GM18873 (cell line): ENCODE data around the gene SPINK1.
"Not testable (repeated sequence)": the region's sequence is repeated elsewhere in the genome, so short reads cannot be mapped to it uniquely, and the experiment has no call there.

ENCODE experiments used
- ATAC-seq: cut with Tn5 transposase; IDR thresholded peaks from one replicate; pipeline ENCODE4 v1.9.1; 2021; ENCODE audit warnings: mild to moderate bottlenecking, moderate library complexity, moderate number of reproducible peaks; ENCODE audit not compliant: unreplicated experiment, low FRiP score

SPINK1 gene

DNA sequence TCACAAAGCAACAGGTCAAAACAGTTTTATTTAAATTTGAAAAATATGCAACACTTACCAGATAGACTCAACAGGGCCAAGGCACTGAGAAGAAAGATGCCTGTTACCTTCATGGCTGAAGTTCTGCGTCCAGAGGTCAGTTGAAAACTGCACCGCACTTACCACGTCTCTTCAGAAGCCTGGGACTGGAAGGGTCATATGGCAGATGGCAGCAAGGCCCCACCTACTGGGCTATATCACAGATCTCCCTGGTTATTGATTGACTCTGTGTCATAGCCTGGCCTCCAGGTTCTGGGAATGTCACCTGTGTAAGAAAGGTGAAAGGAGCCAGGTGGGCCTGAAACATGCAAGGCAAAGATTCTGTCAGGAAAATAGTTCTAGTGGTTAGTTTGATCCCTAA, at the start of gene SPINK1:
TSS of gene SPINK1 (minus strand) at position 207 of the 400 bp plus-strand sequence. CDS start at position 113, 94 bp downstream.
- ATAC-seq, result no peak

DNA sequence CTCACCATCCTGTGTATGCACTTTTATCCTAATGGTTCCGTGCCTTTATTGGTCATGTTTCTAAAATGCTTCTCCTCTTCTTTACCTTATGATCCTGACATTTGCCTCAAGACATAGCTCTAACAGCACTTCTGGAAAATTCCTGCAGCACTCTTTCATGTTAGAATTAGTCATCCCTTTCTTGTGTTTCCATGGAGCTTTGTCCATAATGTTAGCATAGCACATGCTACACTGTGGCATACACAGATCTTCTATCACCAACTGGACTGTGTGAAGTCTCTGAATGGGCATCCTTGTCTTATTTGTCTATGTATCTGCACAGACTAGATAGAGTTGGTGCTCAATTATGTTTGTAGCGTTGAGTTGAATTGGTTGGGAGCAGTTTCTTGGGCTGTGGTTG, 49.0 kb upstream of the SPINK1 start:
- no peak for ATAC-seq

- no peak for ATAC-seq
Measured at GRCh38 chr5:147879784-147880183, 48.3 kb upstream of the SPINK1 start.

- ATAC-seq, result no peak
Measured at GRCh38 chr5:147878066-147878759, 46.7 kb upstream of the SPINK1 start, which contains the start of gene SCGB3A2. SCGB3A2 (plus strand) TSS chr5:147878711; CDS start chr5:147878804, 93 bp downstream.

DNA sequence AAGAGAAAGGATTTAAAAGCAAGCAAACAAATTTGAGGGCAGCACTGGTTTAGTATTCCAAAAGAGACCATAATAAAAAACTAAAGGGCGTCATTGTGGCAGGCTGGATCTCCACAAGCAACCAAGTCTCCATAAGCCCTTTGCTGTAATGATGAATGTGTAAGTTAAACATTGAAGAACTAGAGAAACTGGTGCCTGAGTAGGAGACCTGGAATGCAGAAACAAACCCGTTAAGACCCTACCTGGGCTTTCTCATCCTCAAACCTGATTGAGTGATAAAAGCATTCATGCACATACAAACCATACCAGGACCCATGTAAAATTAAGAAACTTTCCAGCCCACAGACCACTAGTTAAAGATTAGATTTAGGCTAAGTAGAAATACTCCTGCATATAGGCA, 45.2 kb upstream of the SPINK1 start:
- no peak for ATAC-seq

- no peak for ATAC-seq
Measured at GRCh38 chr5:147876141-147876540, 44.7 kb upstream of the SPINK1 start.

GRCh38 chr5:147874910-147875367, 43.5 kb upstream of the SPINK1 start:
- ATAC-seq, result no peak

GRCh38 chr5:147874118-147874875, 42.8 kb upstream of the SPINK1 start:
- not testable (repeated sequence) for ATAC-seq

DNA sequence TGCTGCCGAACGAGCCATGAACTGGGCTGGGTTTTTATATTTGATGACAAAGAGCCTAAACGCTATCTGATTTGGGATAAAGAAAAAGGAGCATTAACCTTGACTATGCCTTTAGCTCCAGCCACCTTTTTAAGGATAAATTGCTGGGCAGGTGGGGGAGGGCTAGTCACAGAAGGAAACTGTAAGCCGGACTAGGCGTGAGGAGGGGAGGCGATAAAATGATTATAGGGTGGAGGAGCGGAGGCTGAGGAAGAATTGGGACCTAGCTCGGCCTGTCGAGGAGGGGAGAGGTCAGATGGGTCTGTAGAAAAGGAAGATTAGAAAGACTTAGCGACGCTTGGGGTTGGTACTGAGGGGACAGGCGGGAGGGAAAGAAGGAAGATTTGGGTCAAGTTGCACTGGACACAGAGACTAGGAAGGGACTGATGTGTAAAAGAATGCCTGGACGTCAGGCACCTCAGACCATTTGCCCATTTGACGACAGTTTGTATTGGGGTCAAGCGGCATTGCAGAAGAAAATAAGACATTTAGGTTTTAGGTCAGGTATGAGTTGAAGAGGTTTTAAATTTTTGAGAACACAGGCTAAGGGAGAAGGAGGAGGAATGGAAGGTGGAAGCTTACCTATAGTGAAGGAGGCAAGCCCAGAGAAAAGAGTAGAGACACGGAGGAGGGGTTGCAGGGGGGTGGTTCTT, 41.4 kb upstream of the SPINK1 start:
- ATAC-seq, result not testable (repeated sequence)

- not testable (repeated sequence) for ATAC-seq
Measured at GRCh38 chr5:147871980-147872549, 40.6 kb upstream of the SPINK1 start.

- ATAC-seq, result not testable (repeated sequence)
Measured at GRCh38 chr5:147869892-147870291, 38.4 kb upstream of the SPINK1 start.

DNA sequence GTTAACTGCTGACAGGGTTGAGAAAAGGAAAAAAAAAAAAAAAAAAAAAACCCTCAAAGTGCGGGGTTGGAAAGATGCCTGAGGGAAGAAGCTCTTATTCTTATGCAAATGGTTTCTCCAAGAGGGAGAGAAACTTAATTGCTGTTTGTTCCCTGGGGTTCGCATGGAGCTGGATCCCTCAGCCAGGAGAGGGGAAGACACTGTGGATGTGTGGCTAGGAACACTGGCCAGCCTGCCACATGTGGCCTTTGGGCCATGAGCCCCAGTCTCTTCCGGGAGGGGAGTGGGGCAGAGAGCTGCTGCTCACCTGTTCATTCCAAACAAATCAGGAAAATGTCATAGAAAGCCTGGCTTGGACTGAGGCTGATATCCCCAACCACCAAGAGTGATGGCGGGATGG, 37.6 kb upstream of the SPINK1 start:
- no peak for ATAC-seq

DNA sequence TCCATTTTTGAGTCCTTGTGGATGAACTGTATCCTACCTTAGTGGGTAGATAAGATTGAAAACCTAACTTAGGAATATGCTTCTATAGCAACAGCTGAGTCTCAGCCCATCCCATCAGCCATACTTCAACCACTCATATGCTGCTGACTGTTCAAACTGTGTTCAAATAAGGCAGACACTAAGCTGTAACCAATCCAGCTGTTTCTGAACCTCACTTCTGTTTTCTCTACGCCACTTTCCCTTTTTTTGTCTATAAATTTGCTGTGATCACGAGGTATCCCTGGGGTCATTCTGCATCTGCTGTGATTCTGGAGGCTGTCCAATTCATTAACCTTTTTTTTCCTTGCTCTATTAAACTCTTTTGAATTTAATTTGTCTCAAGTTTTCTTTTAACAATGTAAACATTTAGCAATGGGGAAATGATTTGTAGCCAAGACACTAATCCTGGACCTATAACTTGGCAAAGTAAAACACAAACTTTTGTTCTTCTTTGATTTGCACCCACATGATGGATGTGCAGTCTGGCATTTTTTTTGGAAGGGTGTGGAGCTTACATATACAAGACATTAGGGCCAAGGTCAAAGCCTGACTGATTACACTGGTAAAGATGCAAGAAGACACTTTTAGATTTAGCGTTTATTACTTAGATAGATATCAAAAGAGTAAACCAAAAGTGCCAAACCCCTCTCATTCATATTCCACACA, 32.1 kb upstream of the SPINK1 start:
- ATAC-seq, result no peak

DNA sequence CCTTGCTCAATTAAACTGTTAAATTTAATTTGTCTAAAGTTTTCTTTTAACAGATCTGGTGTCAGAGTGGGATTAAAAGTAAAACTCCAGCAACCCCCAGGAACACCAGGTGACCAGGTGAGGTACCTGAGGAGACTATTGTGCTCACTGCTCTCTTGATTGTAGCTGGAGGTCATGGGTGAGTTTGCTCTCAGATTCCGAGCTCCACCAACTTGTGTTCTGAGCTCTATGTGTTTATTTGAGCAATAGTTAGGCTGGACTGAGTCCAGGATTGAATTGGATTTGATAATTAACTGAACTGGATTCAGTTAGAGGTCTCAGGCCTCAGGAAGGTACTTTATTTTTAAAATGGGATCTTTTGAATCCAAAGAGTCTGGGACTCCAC, 29.2 kb upstream of the SPINK1 start:
- ATAC-seq, result no peak

DNA sequence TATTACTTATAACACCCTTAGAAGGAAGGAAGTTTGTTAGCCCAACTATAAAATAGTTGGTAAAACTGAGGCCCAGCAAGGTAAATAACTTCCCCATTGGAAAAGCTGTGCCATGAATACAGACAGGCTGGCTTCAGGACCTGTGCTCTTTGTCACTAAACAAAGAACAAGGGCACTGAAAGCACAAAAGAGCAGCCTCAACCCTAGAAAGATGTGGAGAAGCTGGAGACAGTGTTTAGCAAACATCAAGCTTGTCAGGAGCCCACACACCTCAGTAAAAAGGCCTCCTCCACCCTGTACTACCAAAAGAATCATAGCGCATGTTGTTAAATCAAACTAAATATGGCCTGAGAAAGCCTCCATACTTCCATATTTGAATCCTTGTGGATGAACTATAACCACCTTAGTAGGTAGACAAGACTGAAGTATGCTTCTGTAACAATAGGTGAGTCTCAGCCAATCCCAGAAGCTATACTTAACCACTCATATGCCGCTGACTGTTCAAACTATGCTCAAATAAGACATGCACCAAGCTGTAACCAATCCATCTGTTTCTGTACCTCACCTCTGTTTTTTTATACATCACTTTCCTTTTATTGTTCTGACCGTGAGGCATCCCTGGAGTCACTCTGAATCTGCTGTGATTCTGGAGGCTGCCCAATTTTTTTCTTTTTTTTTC, 28.6 kb upstream of the SPINK1 start:
- no peak for ATAC-seq

DNA sequence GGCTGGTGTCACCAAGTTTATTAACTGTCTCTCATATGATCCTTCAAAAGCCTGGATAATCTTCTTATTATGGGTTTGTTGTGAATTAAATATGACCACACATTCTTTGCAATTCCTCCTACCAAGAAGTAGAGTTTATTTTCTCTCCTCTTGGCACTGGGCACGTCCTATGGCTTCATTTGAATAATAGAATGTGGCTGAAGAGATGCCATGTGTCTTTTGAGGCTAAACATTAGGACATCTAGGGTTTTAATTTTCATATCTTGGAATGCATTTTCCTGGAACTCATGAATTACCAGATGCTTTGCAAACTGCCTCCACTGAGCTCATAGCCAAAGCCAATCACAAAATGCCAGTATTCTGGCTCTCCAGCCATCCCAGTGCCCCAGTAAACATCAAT, 27.1 kb upstream of the SPINK1 start:
- no peak for ATAC-seq

DNA sequence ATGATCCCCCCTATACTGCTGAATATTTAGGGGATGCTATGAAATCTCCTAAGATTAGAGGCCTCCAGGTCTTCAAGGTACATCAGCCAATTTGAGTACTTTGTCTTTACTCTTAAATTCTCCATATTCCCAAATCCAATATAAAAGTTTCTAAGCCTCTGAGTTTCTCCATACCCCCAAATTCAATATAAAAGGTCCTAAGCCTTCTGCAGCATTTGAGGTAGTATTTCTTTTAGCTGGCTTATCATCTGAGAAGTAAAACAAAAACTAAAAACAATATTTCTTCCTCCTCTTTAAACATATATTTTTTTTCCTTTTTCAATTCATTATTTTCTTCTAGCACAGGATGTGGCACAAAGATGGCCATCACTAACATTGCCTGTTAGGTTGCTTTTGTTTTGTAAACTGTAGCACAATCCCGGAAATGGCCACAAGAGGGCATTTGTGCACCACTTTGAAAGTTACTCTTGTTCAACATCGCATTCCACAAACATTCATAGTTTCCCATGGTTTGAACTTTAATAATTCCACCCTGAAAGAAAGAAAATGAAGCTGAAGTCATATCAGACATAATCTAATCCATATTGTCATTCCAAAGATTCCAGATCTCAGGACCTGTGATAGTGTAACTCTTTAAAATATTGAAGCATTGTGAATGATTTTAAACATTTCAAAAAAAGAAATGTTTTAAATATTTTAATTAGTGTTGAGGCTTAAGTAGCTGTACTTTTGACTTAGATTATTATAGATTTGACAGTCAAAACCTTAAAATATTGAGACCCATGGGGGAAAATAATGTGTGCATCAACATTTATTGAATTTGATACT, 26.0 kb upstream of the SPINK1 start:
- ATAC-seq, result peak; percentile 68

- no peak for ATAC-seq
Measured at GRCh38 chr5:147856801-147857200, 25.3 kb upstream of the SPINK1 start.

DNA sequence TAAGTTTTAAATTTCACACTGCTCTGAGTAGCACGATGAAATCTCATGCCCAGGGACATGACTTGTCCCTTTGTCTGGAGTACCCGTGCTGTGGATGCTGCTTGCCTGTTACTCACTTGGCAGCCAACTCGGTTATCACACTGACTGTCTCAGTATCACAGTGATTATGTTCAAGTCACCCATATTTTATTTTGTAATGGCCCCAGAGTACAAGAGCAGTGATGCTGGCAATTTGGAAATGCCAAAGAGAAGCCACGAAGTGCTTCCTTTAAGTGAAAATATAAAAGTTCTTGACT, 24.3 kb upstream of the SPINK1 start:
- no peak for ATAC-seq
